Measurements from ENCODE around the gene TRAPPC10.

The TRAPPC10 gene, protein sequence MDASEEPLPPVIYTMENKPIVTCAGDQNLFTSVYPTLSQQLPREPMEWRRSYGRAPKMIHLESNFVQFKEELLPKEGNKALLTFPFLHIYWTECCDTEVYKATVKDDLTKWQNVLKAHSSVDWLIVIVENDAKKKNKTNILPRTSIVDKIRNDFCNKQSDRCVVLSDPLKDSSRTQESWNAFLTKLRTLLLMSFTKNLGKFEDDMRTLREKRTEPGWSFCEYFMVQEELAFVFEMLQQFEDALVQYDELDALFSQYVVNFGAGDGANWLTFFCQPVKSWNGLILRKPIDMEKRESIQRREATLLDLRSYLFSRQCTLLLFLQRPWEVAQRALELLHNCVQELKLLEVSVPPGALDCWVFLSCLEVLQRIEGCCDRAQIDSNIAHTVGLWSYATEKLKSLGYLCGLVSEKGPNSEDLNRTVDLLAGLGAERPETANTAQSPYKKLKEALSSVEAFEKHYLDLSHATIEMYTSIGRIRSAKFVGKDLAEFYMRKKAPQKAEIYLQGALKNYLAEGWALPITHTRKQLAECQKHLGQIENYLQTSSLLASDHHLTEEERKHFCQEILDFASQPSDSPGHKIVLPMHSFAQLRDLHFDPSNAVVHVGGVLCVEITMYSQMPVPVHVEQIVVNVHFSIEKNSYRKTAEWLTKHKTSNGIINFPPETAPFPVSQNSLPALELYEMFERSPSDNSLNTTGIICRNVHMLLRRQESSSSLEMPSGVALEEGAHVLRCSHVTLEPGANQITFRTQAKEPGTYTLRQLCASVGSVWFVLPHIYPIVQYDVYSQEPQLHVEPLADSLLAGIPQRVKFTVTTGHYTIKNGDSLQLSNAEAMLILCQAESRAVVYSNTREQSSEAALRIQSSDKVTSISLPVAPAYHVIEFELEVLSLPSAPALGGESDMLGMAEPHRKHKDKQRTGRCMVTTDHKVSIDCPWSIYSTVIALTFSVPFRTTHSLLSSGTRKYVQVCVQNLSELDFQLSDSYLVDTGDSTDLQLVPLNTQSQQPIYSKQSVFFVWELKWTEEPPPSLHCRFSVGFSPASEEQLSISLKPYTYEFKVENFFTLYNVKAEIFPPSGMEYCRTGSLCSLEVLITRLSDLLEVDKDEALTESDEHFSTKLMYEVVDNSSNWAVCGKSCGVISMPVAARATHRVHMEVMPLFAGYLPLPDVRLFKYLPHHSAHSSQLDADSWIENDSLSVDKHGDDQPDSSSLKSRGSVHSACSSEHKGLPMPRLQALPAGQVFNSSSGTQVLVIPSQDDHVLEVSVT

DNA sequence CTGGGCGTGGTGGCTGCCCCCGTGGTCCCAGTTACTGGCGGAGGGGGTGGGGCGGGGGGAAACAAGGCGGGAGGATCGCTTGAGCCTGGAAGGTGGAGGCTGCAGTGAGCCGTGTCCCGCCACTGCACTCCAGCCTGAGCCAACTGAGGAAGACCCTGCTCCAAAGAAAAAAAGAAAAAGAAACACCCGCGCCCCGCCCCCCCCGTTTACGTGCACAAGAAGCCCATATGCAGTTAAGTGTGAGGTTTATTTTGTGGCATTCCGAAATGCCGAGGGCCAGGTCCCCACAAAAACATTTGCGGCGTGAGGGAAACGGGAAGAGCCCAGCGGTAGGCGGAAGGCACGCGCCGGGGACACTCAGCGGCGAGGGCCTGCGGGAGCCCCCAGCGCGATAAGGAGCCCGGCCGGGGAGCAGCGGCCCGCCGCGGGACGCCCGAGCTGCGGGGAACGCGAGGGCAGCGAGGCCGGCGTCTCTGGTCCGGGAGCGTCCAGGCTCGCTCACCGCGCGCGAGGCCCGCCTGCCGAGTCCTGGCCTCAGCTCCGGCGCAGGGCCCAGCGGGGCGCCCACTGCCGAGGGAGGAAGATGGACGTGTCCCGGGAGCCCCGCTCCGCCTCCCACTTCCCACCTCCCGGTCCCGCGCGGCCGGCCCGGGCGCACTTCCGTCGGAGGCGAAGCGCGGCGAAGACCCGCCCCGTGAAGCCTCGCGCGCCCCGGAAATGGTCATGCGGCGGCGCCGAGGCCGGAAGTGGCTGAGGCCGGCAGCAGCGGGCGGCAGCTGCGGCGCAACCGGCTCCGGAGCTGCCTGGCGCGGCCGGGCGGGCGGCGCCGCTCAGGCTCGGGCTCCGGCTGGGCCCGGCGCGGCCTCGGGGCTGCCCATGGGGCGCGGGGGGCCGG lies at the start of gene TRAPPC10:
Gene TRAPPC10, plus strand, starts transcription at position 731 of the 895 bp plus-strand sequence. CDS start 185 bp downstream, outside the sequence.
- H3K4me2 ChIP-seq = peak within 1 kb of the TSS; percentile 73
- no peak for TF ChIP-seq Cebpa-rat (IDR thresholded peaks at IDR 0.05)
- peaks cover 38% of the 10 kb centered on the region for H3K4me1 ChIP-seq
- no peaks in the 10 kb centered on the region for H3K27me3 ChIP-seq
- peak within 1 kb of the TSS; percentile 93 for H3K4me3 ChIP-seq
- no peaks in the 10 kb centered on the region for H3K9me3 ChIP-seq
- peaks cover 46% of the 10 kb centered on the region for H4K20me1 ChIP-seq
- H3K9ac ChIP-seq = peak within 1 kb of the TSS; percentile 93
- H3K27ac ChIP-seq = peak within 1 kb of the TSS; percentile 96
- no peaks in the 10 kb centered on the region for H3K36me3 ChIP-seq

DNA sequence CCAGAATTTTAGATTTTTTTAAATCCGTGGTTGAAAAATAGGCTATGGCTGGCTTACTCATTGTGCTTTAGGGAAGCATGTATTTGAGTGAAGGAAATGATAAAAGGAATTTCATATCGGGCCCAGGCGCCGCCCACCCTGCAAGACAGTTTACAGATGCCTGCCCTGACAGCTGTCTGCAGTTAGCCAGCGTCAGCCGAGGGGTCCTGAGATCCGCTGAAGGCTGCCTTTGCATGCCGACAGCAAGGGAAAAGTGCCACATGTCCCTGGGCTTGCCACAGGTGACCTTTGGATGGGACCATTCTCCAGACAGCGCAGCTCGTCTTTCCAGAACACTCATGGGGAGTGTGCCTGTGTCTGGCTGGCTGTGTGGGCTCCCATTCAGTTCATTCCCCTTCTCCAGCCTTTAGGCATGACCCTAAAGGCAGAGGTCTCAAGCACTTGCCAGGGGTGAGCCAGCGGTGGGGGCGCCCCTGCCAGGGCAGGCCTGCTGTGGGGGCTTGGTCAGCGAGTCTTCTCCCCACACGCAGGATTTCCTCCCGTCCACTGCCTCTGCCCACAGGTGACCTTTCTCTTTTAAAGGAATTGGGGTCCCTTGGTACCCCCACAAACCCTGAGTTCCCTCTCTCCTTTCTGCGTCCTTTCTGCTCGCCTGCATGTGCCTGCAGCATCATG lies 46.1 kb upstream of the TRAPPC10 start:
- Histone ChIP-seq H3K9me3 (no peaks in the 10 kb centered on the region), H3K4me3 (no peak overlapping the region), H4K20me1 (peaks cover 82% of the 10 kb centered on the region), H3K27ac (no peak overlapping the region), H3K4me2 (no peak overlapping the region), H3K36me3 (peaks cover 26% of the 10 kb centered on the region), H3K4me1 (peaks cover 24% of the 10 kb centered on the region), H3K27me3 (no peaks in the 10 kb centered on the region; the same call in 1 of the 2 replicates), H3K9ac (no peak overlapping the region)
- TF ChIP-seq Cebpa-rat (IDR thresholded peaks at IDR 0.05) = no peak

DNA sequence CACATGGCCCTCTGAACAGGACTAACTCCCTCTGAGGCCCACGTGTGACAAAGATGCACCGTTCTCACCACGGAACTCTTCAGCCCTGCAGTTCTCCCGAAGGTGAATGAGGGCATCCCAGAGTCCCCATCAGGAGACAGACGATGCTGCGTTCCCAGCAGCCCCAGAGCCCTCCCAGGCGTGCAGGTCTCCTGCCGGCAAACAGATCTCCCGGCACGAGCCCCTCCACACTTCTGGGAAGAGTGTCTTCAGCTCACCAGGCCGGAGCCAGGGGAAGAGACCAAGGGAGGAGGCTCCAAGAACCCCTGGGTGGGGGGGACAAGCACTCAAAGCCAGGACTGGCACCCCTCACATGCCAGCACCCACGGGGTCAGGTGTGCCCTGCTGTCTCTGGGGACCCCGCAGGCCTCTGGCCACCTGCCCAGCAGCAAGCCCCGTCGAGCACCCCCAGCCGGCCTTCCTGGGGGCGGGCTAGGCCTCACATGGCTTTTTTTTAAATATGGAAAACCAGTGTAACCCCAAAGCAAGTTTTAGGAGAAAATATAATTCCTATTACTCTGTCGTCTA lies 45.1 kb upstream of the TRAPPC10 start:
- Histone ChIP-seq H3K9ac (no peak overlapping the region), H3K27ac (no peak overlapping the region), H3K36me3 (peaks cover 31% of the 10 kb centered on the region), H3K4me1 (peaks cover 23% of the 10 kb centered on the region), H3K27me3 (no peaks in the 10 kb centered on the region; the same call in 1 of the 2 replicates), H3K9me3 (no peaks in the 10 kb centered on the region), H4K20me1 (peaks cover 85% of the 10 kb centered on the region), H3K4me3 (no peak overlapping the region), H3K4me2 (peak overlapping the region; percentile 74)
- TF ChIP-seq Cebpa-rat (IDR thresholded peaks at IDR 0.05) = no peak

DNA sequence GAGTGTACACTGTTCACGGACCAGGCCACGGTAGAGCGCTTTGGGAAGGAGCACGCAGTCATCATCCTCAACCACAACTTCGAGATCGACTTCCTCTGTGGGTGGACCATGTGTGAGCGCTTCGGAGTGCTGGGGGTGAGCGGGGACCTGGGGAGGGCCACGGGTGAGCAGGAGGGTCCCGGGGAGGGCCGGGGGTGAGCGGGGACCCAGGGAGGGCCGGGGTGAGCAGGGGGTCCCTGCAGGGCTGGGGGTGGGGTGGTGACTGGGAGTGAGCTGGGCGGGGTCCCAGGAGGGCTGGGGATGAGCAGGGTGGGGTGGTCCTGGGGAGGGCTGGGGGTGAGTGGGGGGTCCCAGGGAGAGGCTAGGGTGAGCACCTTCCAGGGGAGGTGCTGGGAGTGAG lies 44.1 kb upstream of the TRAPPC10 start:
- Histone ChIP-seq H3K9me3 (no peaks in the 10 kb centered on the region), H3K9ac (no peak overlapping the region), H3K4me2 (peak overlapping the region; percentile 74), H3K27ac (no peak overlapping the region), H3K27me3 (no peaks in the 10 kb centered on the region; the same call in 1 of the 2 replicates), H4K20me1 (peaks cover 81% of the 10 kb centered on the region), H3K4me3 (no peak overlapping the region), H3K36me3 (peaks cover 37% of the 10 kb centered on the region), H3K4me1 (peaks cover 23% of the 10 kb centered on the region)
- no peak for TF ChIP-seq Cebpa-rat (IDR thresholded peaks at IDR 0.05)

DNA sequence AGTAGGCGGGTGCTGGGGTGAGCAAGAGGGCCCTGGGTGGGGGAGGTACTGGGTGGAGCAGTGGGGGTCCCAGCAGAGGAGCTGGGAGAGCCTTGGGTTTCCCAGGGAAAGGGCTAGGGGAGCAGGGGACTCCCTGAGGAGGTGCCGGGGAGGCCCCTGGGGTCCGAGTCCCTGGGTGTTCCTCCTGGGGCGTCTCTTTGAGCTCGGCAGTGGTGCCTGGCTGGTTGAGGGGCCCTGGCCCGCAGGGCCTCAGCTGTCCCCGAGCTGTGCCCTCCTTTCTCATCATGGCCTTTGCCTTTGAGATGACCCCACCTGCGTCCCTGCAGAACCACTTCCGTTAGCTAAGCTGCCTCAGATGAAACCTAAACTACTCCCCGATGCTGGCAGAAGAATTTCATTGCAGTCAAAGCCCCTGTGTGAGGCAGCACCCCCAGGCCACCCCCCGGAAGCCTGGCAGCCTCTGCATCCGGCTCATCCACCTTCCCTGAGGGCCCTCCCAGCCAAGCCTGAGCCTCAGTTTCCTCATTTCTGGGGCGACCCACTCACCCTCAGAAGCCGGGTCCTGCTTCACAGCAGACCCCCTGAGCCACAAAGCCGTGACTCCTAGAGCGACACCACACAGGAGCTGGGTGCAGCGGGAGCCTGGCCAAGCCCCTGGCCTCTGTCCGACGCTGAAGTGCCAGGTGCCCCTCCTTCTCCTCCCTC lies 43.5 kb upstream of the TRAPPC10 start:
- no peaks in the 10 kb centered on the region for H3K9me3 ChIP-seq
- H3K4me3 ChIP-seq = no peak overlapping the region
- H3K4me1 ChIP-seq = peaks cover 23% of the 10 kb centered on the region
- H4K20me1 ChIP-seq = peaks cover 82% of the 10 kb centered on the region
- no peaks in the 10 kb centered on the region; the same call in 1 of the 2 replicates for H3K27me3 ChIP-seq
- no peak overlapping the region for H3K27ac ChIP-seq
- H3K36me3 ChIP-seq = peaks cover 43% of the 10 kb centered on the region
- 0 out of 2 replicates have a peak overlapping the region, but pooled peaks have one; percentile 74 for H3K4me2 ChIP-seq
- no peak overlapping the region for H3K9ac ChIP-seq
- no peak for TF ChIP-seq Cebpa-rat (IDR thresholded peaks at IDR 0.05)

DNA sequence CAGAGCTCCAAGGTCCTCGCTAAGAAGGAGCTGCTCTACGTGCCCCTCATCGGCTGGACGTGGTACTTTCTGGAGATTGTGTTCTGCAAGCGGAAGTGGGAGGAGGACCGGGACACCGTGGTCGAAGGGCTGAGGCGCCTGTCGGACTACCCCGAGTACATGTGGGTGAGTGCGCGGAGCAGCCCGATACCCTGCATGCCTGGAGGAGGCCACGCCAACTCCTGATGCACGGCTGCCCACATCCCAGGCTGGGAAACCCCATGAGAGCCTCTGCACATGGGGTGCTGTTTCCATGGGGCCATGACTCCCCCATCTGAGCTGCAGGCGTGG lies 43.0 kb upstream of the TRAPPC10 start:
- H3K9me3 ChIP-seq = no peaks in the 10 kb centered on the region
- H3K4me2 ChIP-seq = no peak overlapping the region
- TF ChIP-seq Cebpa-rat (IDR thresholded peaks at IDR 0.05) = no peak
- no peak overlapping the region for H3K27ac ChIP-seq
- H3K4me3 ChIP-seq = no peak overlapping the region
- peaks cover 23% of the 10 kb centered on the region for H3K4me1 ChIP-seq
- peaks cover 44% of the 10 kb centered on the region for H3K36me3 ChIP-seq
- H3K27me3 ChIP-seq = no peaks in the 10 kb centered on the region; the same call in 1 of the 2 replicates
- H4K20me1 ChIP-seq = peaks cover 79% of the 10 kb centered on the region
- no peak overlapping the region for H3K9ac ChIP-seq

DNA sequence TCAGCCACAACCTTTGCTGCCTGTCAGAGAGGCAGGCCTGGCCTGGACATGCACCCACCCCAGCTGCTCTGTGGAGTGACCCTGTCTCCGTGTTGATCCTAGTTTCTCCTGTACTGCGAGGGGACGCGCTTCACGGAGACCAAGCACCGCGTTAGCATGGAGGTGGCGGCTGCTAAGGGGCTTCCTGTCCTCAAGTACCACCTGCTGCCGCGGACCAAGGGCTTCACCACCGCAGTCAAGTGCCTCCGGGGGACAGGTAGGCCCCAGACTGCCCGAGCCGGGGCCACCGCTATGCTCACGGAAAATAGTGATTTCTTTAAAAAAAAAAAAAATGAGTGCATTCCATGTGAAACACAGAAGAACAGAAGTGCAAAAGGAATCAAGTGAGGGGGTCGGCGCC lies 41.6 kb upstream of the TRAPPC10 start:
- Histone ChIP-seq H3K36me3 (peaks cover 44% of the 10 kb centered on the region), H3K4me1 (peaks cover 27% of the 10 kb centered on the region), H3K4me2 (no peak overlapping the region), H3K9me3 (no peaks in the 10 kb centered on the region), H3K4me3 (no peak overlapping the region), H3K27me3 (no peaks in the 10 kb centered on the region; the same call in 1 of the 2 replicates), H3K27ac (no peak overlapping the region), H3K9ac (no peak overlapping the region), H4K20me1 (peaks cover 64% of the 10 kb centered on the region)
- TF ChIP-seq Cebpa-rat (IDR thresholded peaks at IDR 0.05) = no peak
